Activated naive CD8-positive, alpha-beta T cell (primary cell): ENCODE data around the gene PURB.
"Not testable (repeated sequence)": the region's sequence is repeated elsewhere in the genome, so short reads cannot be mapped to it uniquely, and the experiment has no call there.

Source experiments
- H3K27ac Mint-ChIP-seq: one replicate; pipeline ENCODE4 v1.8.0; 2021; ENCODE audit warnings: mixed read lengths
- H3K27me3 Mint-ChIP-seq: one replicate; pipeline ENCODE4 v1.8.0; 2021; ENCODE audit warnings: mixed read lengths
- H3K36me3 Mint-ChIP-seq: one replicate; pipeline ENCODE4 v1.8.0; 2021; ENCODE audit warnings: mixed read lengths
- H3K4me1 Mint-ChIP-seq: one replicate; pipeline ENCODE4 v1.8.0; 2021; ENCODE audit warnings: low read depth, mixed read lengths
- H3K4me3 Mint-ChIP-seq: one replicate; pipeline ENCODE4 v1.8.0; 2021; ENCODE audit warnings: mild to moderate bottlenecking, mixed read lengths
- H3K9me3 Mint-ChIP-seq: one replicate; pipeline ENCODE4 v1.8.0; 2021; ENCODE audit warnings: low read depth, mixed read lengths

PURB gene

DNA sequence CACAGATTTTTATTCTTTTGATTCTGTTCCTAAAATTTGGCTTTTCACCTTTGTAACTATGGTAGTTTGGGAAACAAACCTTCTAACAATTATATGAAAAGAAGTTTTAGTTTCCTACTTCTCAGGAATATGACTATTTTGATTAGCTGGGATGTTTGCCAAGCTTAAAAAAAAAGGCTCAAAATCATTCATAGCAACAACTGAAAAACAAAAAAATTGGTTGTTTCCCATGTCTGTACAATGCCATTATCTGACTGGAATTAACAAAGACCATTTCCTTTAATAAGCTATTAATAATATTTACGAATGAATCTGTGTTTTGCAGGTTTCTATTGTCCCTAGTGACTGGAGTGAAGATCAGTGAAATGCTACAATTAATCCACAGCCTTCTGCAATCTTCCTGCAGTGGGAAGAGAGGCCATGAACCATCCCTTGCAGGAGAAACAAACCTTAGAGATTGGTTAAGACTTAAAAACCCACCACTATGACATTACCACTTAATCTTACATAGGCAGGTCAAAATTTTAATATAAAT is 4.2 kb downstream of the PURB start:
- peak overlapping the region; percentile 60 for H3K4me3 Mint-ChIP-seq
- peaks cover 43% of the 10 kb centered on the region for H3K4me1 Mint-ChIP-seq
- H3K36me3 Mint-ChIP-seq = peaks cover 24% of the 10 kb centered on the region
- H3K27me3 Mint-ChIP-seq = no peaks in the 10 kb centered on the region
- H3K9me3 Mint-ChIP-seq = peaks cover 3% of the 10 kb centered on the region
- H3K27ac Mint-ChIP-seq = no peak overlapping the region

- Mint-ChIP-seq H3K9me3 (peaks cover 3% of the 10 kb centered on the region), H3K36me3 (peaks cover 24% of the 10 kb centered on the region), H3K4me1 (peaks cover 38% of the 10 kb centered on the region)
Measured at GRCh38 chr7:44880317-44881018, 4.9 kb downstream of the PURB start.

GRCh38 chr7:44876393-44876792 is 8.9 kb downstream of the PURB start:
- H3K27me3 Mint-ChIP-seq = no peaks in the 10 kb centered on the region
- peaks cover 3% of the 10 kb centered on the region for H3K9me3 Mint-ChIP-seq
- no peak overlapping the region for H3K27ac Mint-ChIP-seq
- peaks cover 18% of the 10 kb centered on the region for H3K4me1 Mint-ChIP-seq
- H3K36me3 Mint-ChIP-seq = peaks cover 15% of the 10 kb centered on the region
- no peak overlapping the region for H3K4me3 Mint-ChIP-seq

More at GRCh38 chr7:44880317-44881018, 4.9 kb downstream of the PURB start:
- H3K4me3 Mint-ChIP-seq = peak overlapping the region; percentile 77
- peak overlapping the region; percentile 75 for H3K27ac Mint-ChIP-seq
- no peaks in the 10 kb centered on the region for H3K27me3 Mint-ChIP-seq

DNA sequence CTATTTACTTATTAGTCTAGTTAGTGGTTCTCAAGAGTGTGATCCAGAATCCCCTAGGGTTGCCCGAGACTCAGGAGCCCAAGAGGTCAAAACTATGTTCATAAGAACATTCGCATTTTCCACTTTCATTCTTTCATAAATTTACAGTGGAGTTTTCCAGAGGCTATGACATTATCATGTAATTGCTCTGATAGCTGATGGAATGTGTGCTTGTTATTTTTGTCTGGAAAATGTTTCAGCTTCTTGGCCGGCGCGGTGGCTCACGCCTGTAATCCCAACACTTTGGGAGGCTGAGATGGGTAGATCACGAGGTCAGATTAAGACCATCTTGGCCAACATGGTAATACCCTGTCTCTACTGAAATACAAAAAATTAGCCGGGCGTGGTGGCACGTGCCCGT is 10.1 kb downstream of the PURB start:
- Mint-ChIP-seq H3K4me3 (no peak overlapping the region), H3K36me3 (peaks cover 10% of the 10 kb centered on the region), H3K4me1 (peaks cover 9% of the 10 kb centered on the region), H3K27ac (no peak overlapping the region), H3K27me3 (no peaks in the 10 kb centered on the region), H3K9me3 (no peaks in the 10 kb centered on the region)

DNA sequence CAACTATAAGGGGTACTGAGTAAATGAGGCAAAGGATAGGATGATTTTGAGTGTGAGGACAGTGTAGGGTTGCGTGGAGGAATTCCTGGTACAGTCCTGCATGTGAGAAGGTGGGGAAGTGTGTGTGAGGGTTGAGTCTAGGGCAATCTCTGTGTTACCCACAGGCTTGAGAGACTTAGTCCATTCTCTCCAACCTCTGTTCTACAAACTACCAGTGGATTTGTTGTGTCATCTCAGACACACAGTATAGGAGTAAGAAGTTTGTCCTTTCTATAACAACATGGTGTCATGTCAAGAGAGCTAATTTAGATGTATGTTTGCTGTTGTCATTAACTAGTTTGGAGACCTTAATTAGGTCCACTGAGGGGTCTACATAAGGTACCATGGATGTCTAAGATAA is 12.5 kb downstream of the PURB start:
- H3K4me3 Mint-ChIP-seq = no peak overlapping the region
- H3K36me3 Mint-ChIP-seq = peaks cover 3% of the 10 kb centered on the region
- H3K9me3 Mint-ChIP-seq = no peaks in the 10 kb centered on the region
- H3K4me1 Mint-ChIP-seq = peaks cover 2% of the 10 kb centered on the region
- no peak overlapping the region for H3K27ac Mint-ChIP-seq
- no peaks in the 10 kb centered on the region for H3K27me3 Mint-ChIP-seq

DNA sequence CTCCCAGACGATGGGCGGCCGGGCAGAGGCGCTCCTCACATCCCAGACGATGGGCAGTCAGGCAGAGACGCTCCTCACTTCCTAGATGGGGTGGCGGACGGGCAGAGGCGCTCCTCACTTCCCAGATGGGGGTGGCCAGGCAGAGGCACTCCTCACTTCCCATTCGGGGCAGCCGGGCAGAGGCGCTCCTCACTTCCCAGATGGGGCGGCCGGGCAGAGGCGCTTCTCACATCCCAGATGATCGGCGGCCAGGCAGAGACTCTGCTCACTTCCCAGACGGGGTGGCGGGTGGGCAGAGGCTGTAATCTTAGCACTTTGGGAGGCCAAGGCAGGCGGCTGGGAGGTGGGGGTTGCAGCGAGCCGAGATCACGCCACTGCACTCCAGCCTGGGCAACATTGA is 13.4 kb downstream of the PURB start:
- H3K4me1 Mint-ChIP-seq, H3K27me3 Mint-ChIP-seq, H3K4me3 Mint-ChIP-seq, H3K27ac Mint-ChIP-seq, H3K36me3 Mint-ChIP-seq, H3K9me3 Mint-ChIP-seq: not testable (repeated sequence)

DNA sequence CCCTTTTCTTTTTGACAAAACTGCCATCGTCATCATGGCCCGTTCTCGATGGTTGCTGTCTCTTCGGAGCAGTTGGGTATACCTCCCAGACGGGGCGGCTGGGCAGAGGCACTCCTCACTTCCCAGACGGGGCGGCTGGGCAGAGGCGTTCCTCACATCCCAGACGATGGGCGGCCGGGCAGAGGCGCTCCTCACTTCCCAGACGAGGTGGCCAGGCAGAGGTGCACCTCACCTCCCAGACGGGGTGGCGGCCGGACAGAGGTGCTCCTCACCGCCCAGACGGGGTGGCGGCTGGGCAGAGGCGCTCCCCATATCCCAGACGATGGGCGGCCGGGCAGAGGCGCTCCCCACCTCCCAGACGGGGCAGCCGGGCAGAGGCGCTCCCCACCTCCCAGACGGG is 14.6 kb downstream of the PURB start:
- H3K4me1 Mint-ChIP-seq, H3K4me3 Mint-ChIP-seq, H3K9me3 Mint-ChIP-seq, H3K27me3 Mint-ChIP-seq, H3K36me3 Mint-ChIP-seq, H3K27ac Mint-ChIP-seq: not testable (repeated sequence)

DNA sequence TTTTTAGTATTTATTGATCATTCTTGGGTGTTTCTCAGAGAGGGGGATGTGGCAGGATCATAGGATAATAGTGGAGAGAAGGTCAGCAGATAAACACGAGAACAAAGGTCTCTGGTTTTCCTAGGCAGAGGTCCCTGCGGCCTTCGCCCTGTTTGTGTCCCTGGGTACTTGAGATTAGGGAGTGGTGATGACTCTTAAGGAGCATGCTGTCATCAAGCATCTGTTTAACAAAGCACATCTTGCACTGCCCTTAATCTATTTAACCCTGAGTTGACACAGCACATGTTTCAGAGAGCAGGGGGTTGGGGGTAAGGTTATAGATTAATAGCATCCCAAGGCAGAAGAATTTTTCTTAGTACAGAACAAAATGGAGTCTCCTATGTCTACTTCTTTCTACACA is 15.0 kb downstream of the PURB start:
- not testable (repeated sequence) for H3K27ac Mint-ChIP-seq, H3K4me1 Mint-ChIP-seq, H3K9me3 Mint-ChIP-seq, H3K36me3 Mint-ChIP-seq, H3K27me3 Mint-ChIP-seq, H3K4me3 Mint-ChIP-seq

DNA sequence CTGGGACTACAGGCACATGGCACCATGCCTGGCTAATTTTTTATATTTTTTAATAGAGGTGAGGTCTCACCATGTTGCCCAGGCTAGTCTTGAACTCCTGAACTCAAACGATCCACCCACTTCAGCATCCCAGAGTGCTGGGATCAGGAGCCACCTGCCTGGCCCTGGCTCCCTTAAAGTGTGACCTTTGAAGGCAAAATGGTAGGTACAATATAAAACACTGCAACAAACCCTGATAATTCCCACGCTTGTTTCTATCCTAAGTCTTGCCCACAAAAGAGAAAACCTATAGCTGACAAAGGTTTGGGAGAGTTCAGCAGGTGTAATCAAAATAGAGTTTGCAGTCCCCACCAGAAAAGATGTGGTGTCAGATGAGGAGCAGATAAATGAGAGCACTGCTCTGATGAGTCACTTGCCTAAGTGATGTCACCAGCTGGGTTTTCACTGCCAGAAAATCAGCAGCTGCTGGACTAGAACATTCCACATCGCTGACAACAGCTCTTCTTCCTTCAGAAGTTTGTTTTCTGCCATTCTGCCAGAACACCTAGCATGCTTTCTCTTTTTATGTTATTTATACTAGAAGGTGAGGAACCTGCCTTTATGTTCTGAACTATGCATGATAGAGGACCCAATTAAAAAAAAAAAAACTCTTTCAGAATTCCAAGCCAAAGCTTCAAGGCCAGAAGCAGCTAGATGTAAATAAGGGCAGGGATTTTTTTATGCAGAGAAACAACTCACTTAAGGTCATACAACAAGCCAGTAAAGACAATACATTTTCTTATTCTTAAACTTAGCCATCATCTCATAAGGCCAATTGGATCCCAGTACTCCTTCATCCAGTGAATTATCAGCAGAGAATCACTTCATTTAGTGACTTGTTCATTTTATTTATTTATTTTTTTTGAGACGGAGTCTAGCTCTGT is 18.0 kb downstream of the PURB start:
- Mint-ChIP-seq H3K27me3 (no peaks in the 10 kb centered on the region), H3K36me3 (no peaks in the 10 kb centered on the region), H3K4me3 (no peak overlapping the region), H3K4me1 (peaks cover 6% of the 10 kb centered on the region), H3K27ac (no peak overlapping the region), H3K9me3 (no peaks in the 10 kb centered on the region)

- not testable (repeated sequence) for H3K4me1 Mint-ChIP-seq, H3K36me3 Mint-ChIP-seq, H3K9me3 Mint-ChIP-seq, H3K4me3 Mint-ChIP-seq, H3K27me3 Mint-ChIP-seq, H3K27ac Mint-ChIP-seq
Measured at GRCh38 chr7:44861949-44862348, 23.4 kb downstream of the PURB start.

- Mint-ChIP-seq H3K27ac (peak overlapping the region; percentile 10), H3K27me3 (no peaks in the 10 kb centered on the region), H3K4me3 (peak overlapping the region; percentile 17), H3K36me3 (no peaks in the 10 kb centered on the region), H3K4me1 (peaks cover 16% of the 10 kb centered on the region), H3K9me3 (no peaks in the 10 kb centered on the region)
Measured at GRCh38 chr7:44858161-44858560, 27.2 kb downstream of the PURB start.

GRCh38 chr7:44854644-44855364 is 30.5 kb downstream of the PURB start:
- H3K27ac Mint-ChIP-seq = no peak overlapping the region
- H3K36me3 Mint-ChIP-seq = no peaks in the 10 kb centered on the region
- H3K9me3 Mint-ChIP-seq = no peaks in the 10 kb centered on the region
- H3K27me3 Mint-ChIP-seq = no peaks in the 10 kb centered on the region
- H3K4me3 Mint-ChIP-seq = no peak overlapping the region
- H3K4me1 Mint-ChIP-seq = peaks cover 18% of the 10 kb centered on the region

- no peak overlapping the region for H3K27ac Mint-ChIP-seq
Measured at GRCh38 chr7:44853391-44853790, 31.9 kb downstream of the PURB start.

DNA sequence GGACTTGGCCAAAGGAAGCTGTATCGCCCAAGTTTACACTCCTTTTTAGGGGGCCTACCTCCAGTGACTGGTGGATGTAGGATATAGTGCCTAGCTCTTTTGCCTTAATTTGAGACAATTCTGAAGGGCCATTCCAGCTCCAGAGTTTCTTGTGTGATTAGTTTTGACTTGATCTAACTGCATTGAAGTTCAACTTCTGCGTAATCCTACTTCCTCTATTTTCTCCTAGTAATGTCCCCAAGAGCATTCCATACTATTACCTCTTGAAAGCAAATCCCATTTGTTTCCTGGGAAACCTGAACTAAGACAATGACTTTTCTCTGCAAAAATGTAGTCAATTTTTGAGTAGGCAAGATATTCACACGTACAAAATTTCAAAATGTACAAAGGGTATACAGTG is 32.7 kb downstream of the PURB start:
- Mint-ChIP-seq H3K27ac (no peak overlapping the region), H3K36me3 (no peaks in the 10 kb centered on the region), H3K4me3 (no peak overlapping the region), H3K4me1 (peaks cover 14% of the 10 kb centered on the region), H3K27me3 (no peaks in the 10 kb centered on the region), H3K9me3 (no peaks in the 10 kb centered on the region)

More at GRCh38 chr7:44853391-44853790, 31.9 kb downstream of the PURB start:
- H3K9me3 Mint-ChIP-seq = no peaks in the 10 kb centered on the region
- H3K4me3 Mint-ChIP-seq = no peak overlapping the region
- no peaks in the 10 kb centered on the region for H3K36me3 Mint-ChIP-seq
- no peaks in the 10 kb centered on the region for H3K27me3 Mint-ChIP-seq
- peaks cover 20% of the 10 kb centered on the region for H3K4me1 Mint-ChIP-seq
